Stimulated activated CD8-positive, alpha-beta memory T cell treated with anti-CD3 and anti-CD28 coated beads, Interleukin-15, amount 100 ng/mL, for 24 hours (primary cell): Measurements from ENCODE around the gene SEMA5A.

Experiments used
- DNase-seq: peaks from one replicate; pipeline ENCODE4 v3.0.0-alpha.2; 2020; ENCODE audit warnings: low read depth

The SEMA5A gene

DNA sequence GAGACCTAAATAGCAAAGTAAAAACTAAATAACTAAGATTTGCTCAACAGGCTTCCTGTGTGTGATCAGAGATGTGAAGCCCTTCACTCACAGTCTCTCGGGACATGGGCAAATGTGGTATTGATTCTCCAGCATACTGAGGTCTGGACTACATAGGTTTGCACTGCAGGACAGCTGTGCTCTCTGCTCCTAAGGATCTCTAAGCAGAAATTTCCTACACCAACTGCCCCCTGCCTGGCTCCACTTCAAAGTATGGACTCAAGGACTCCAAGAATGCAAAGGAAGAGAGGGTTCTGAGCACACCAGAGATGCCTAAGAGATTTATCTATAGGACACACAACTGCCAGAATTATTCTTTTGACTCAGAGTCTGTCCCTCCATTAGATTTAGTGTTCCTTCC lies 487.2 kb downstream of the SEMA5A start:
- DNase-seq, result no peak

GRCh38 chr5:9058161-9058560 lies 487.7 kb downstream of the SEMA5A start:
- no peak for DNase-seq

DNA sequence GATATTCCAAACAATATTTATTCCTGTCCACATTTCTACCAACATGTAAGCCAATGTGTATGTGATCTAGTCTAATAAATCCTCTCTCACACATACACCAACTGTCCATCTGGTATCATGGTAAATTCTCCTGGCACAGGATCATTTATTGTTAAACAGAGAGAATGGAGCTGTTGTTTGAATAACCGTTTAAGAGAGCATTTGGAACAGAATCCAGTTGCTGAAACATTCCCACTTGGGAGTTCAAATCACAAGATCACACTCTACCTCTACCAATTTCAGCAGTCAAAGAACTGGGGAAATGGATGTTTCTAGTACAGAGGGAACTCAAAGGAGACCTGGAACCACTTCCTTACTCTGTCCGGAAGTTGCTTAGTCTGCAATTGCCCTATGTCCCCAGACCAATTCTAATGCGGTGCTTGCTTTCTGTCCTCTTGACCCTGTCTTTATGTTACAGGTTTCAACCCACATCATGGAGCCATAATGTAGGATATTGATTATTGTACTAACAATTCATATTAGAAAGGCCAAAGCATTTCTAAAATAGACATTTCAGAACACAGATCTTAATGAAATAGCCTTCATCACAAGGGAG lies 488.4 kb downstream of the SEMA5A start:
- no peak for DNase-seq

- DNase-seq, result no peak
Measured at GRCh38 chr5:9056046-9056445, 489.8 kb downstream of the SEMA5A start.

GRCh38 chr5:9054821-9055589 lies 490.9 kb downstream of the SEMA5A start:
- no peak for DNase-seq

DNA sequence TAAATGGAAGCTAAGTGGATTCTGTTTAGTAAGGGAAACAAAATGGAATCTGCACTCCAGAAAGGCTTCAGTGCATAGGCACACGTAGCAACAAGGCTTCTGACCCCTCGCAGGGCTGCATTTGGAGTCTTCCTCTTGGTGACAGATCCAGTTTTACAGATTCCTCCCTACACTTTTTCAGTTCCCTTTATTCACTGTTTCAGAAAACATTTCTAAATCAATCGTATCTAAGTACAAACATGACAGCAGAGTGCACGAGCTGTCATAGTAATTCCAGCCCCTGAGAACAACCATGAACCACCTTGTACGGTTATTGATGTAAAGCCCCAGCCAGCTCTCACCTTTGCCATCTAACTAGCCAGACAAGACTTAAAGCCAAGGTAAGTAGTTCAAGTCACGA lies 491.6 kb downstream of the SEMA5A start:
- DNase-seq, result no peak

- no peak for DNase-seq
Measured at GRCh38 chr5:9052421-9052820, 493.5 kb downstream of the SEMA5A start.

- no peak for DNase-seq
Measured at GRCh38 chr5:9051779-9052178, 494.1 kb downstream of the SEMA5A start.

GRCh38 chr5:9047932-9048331 lies 497.9 kb downstream of the SEMA5A start:
- DNase-seq, result no peak

- no peak for DNase-seq
Measured at GRCh38 chr5:9046756-9047481, 499.0 kb downstream of the SEMA5A start.

GRCh38 chr5:9045946-9046345 lies 499.9 kb downstream of the SEMA5A start:
- DNase-seq, result no peak

- DNase-seq, result no peak
Measured at GRCh38 chr5:9042241-9042640, 503.6 kb downstream of the SEMA5A start.

DNA sequence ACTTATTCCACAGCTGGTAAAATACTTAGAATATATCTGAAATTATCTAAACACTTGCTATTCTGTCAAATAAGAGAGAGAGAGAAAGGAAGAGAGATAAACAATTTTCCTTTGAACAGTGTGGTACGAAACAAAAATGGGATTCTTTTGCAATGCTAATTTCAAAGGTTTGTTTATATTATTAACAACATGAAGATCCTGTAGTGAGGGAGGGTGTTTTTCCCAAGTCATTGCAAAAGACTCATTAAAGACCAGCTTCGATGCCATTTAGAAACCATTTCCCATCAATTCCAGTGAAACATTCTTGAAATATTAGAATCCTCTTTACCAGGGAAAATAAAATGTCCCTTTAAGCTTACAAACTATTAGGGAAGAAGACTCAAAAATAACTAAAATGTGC lies 505.4 kb downstream of the SEMA5A start:
- DNase-seq, result no peak

DNA sequence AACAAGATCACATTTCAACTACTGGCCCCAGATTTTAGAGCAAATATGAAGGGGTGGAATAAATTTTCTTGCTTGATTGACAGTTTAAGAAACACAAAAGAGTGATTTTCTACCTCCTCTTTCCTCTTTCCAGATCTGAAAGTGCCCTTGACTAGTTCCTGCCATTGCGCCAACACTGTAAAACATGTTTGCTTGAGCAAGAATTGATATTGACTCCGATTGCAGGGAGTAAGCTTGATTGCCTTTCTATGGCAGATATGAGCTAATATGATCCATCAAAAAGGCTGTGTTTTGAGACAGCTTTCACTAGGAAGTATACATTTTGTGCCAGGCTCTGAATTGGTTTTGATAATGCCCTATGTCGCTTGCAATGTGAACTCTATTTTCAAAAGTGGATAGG lies 508.8 kb downstream of the SEMA5A start:
- no peak for DNase-seq

DNA sequence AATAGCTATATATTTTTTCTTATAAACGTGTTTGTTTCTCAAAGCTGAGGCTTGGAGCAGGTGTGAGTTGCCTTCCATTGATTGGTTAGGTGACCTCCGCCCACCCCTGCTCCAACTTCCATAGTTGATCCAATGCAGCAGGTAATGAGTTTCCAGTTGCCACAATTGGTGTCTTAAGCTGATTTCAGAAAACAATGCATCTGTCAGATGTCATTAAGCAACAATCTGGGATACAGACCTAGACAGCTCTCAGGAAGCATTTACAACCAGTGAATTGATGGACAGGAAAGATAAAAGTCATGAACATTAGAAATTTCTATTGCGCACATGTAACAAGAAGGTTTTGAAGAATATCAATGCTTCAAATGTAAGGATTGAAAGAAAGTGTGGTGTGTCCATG lies 510.5 kb downstream of the SEMA5A start:
- DNase-seq, result no peak

DNA sequence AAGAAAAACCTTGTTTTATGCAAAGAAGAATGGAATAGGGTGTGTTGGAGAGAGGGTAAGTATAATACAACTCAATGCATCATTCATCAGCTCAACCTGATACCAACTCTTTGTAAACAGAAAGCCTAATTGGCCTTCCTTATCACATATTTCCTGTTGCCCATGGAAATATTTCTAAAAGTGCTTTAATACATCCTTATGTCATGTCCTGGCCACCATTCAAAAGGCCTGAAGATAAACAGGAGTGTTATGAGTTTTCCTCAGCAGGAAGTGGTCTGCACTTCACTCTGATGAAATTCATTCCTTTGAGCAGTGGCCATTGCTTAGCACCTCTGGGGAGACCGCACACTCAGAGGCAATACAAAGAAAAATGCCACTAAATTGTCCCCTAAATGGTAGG lies 511.2 kb downstream of the SEMA5A start:
- DNase-seq, result no peak

GRCh38 chr5:9033524-9033923 lies 512.4 kb downstream of the SEMA5A start:
- DNase-seq, result no peak

GRCh38 chr5:9025942-9026341 lies 519.9 kb downstream of the SEMA5A start:
- DNase-seq, result no peak

- DNase-seq, result no peak
Measured at GRCh38 chr5:9020996-9021395, 524.9 kb downstream of the SEMA5A start.

- DNase-seq, result no peak
Measured at GRCh38 chr5:9015937-9016270, 530.0 kb downstream of the SEMA5A start.

- DNase-seq, result no peak
Measured at GRCh38 chr5:9015260-9015936, 530.5 kb downstream of the SEMA5A start.

GRCh38 chr5:9013147-9013546 lies 532.7 kb downstream of the SEMA5A start:
- no peak for DNase-seq
